Smooth muscle cell (in vitro differentiated cells): ENCODE measurements around the gene RIC8A. TPM values are rescaled to one million over a fixed set of nuclear protein-coding genes. Genes with fewer than 3 reads are reported as not detected.

ENCODE experiments used
- DNase-seq: peaks from one replicate; lab custom pipeline; 2025; ENCODE audit not compliant: unreplicated experiment; lab: John Stamatoyannopoulos, UW
- H2AFZ ChIP-seq: fragments of 200-600 bp; sonication (generic); 2 replicates; pipeline ENCODE4 v1.6.0; 2016; ENCODE audit warnings: antibody characterized with exemption, low read depth, mild to moderate bottlenecking
- H3F3A ChIP-seq: fragments of 200-600 bp; sonication (generic); 2 replicates; pipeline ENCODE4 v1.6.0; 2017; ENCODE audit warnings: antibody characterized with exemption, low read depth
- H3K27ac ChIP-seq: fragments of 200-600 bp; sonication (generic); 2 replicates; pipeline ENCODE4 v1.5.1; 2016; ENCODE audit warnings: low read depth, mild to moderate bottlenecking
- H3K27me3 ChIP-seq: fragments of 200-600 bp; sonication (generic); 2 replicates; pipeline ENCODE4 v1.6.1; 2016; ENCODE audit warnings: low read depth, mild to moderate bottlenecking
- H3K36me3 ChIP-seq: fragments of 200-600 bp; sonication (generic); 2 replicates; pipeline ENCODE4 v1.5.1; 2016; ENCODE audit warnings: low read depth
- H3K4me1 ChIP-seq: fragments of 200-600 bp; sonication (generic); 2 replicates; pipeline ENCODE4 v1.5.1; 2016; ENCODE audit warnings: low read depth
- H3K4me2 ChIP-seq: fragments of 200-600 bp; sonication (generic); 2 replicates; pipeline ENCODE4 v1.6.0; 2016; ENCODE audit warnings: mild to moderate bottlenecking
- H3K4me3 ChIP-seq: fragments of 200-600 bp; sonication (generic); 2 replicates; pipeline ENCODE4 v1.5.1; 2016; ENCODE audit warnings: mild to moderate bottlenecking
- H3K79me2 ChIP-seq: fragments of 200-600 bp; sonication (generic); 2 replicates; pipeline ENCODE4 v1.6.0; 2016; ENCODE audit warnings: low read depth, mild to moderate bottlenecking
- H3K9ac ChIP-seq: fragments of 200-600 bp; sonication (generic); 2 replicates; pipeline ENCODE4 v1.6.0; 2016; ENCODE audit warnings: low read depth
- H3K9me3 ChIP-seq: fragments of 200-600 bp; sonication (generic); replicated peaks from 2 replicates; pipeline ENCODE4 v1.5.1; 2016; ENCODE audit warnings: low read depth
- H4K20me1 ChIP-seq: fragments of 200-600 bp; sonication (generic); 2 replicates; pipeline ENCODE4 v1.6.0; 2016; ENCODE audit warnings: low read depth
- WGBS: methylation state at CpG from one replicate; pipeline ENCODE4 v1.1.7; 2016; ENCODE audit warnings: low lambda C conversion rate; 5-methylcytosine and 5-hydroxymethylcytosine counted together
- polyA plus RNA-seq: library from polyadenylated mRNA; unstranded; fragments of >200 nt; fragmentation: Nextera tagmentation; extraction: Ambion mirVana; gene quantifications from 2 replicates; pipeline ENCODE4 v1.2.1, GENCODE V29; 2016
- total RNA-seq: library from RNA; depleted of rRNA; stranded (reverse); fragments of >200 nt; gene quantifications from 2 replicates; pipeline ENCODE4 v1.2.3, GENCODE V29; 2014
- TF ChIP-seq, protein P1 (sequence below): fragments of 200-600 bp; sonication (generic); IDR thresholded peaks from 2 replicates; pipeline ENCODE4 v1.5.1; 2017; ENCODE audit warnings: borderline replicate concordance, mild to moderate bottlenecking, antibody characterized with exemption; ENCODE audit not compliant: insufficient read depth, poor library complexity, severe bottlenecking

RIC8A gene
- total and polyA plus RNA-seq, 2 experiments from 2014 or later = 71.2 to 120 TPM

DNA sequence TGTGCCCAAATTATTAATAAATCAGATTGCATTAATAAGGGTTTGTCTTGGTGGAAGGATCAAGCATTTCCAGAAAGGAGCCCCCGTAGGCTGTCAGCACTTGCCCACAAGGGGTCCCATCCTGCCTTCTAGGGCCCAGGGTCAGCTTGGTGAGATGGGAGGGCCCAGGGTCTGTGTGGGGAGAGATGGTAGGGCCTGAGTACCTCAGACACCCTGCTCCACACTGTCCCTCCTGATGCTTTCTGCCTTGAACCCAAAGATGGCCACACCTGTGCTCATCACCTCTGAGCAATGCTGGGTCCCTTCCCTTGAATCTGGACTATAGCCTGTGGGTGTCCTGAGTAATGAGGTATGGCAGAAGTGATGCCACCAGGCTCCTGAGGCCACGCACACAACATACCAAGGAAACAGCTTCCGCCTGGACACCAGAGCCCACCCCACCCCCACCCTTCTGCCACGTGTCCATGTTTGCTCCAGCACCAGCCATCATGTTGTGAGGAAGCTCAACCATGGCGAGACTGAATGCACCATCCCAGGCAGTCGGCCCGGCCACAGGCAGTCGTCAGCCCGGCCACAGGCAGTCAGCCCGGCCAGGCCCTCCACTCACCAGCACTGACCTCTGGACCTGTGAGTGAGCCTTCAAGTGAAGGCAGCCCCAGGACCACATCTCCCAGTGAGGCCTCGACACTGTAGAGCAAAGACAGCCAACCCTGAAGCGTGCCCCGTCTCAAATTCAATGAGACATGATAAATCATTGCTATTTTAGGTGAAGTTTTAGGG, 7.1 kb upstream of the RIC8A start:
- H3K27me3 ChIP-seq = no peaks in the 10 kb centered on the region
- no peak overlapping the region for H2AFZ ChIP-seq
- H3K4me3 ChIP-seq = no peak overlapping the region
- no peaks in the 10 kb centered on the region for H3K36me3 ChIP-seq
- H3F3A ChIP-seq = no peaks in the 10 kb centered on the region
- TF ChIP-seq, protein P1, sequence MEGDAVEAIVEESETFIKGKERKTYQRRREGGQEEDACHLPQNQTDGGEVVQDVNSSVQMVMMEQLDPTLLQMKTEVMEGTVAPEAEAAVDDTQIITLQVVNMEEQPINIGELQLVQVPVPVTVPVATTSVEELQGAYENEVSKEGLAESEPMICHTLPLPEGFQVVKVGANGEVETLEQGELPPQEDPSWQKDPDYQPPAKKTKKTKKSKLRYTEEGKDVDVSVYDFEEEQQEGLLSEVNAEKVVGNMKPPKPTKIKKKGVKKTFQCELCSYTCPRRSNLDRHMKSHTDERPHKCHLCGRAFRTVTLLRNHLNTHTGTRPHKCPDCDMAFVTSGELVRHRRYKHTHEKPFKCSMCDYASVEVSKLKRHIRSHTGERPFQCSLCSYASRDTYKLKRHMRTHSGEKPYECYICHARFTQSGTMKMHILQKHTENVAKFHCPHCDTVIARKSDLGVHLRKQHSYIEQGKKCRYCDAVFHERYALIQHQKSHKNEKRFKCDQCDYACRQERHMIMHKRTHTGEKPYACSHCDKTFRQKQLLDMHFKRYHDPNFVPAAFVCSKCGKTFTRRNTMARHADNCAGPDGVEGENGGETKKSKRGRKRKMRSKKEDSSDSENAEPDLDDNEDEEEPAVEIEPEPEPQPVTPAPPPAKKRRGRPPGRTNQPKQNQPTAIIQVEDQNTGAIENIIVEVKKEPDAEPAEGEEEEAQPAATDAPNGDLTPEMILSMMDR = no peak
- H3K9ac ChIP-seq = no peak overlapping the region
- no peaks in the 10 kb centered on the region for H3K4me1 ChIP-seq
- no peak for DNase-seq
- no peaks in the 10 kb centered on the region for H3K9me3 ChIP-seq
- H3K27ac ChIP-seq = no peak overlapping the region
- peaks cover 57% of the 10 kb centered on the region for H4K20me1 ChIP-seq
- no peak overlapping the region for H3K4me2 ChIP-seq
- 95% methylated on average over 11 of the region's 13 CpGs for WGBS
- H3K79me2 ChIP-seq = peaks cover 27% of the 10 kb centered on the region

DNA sequence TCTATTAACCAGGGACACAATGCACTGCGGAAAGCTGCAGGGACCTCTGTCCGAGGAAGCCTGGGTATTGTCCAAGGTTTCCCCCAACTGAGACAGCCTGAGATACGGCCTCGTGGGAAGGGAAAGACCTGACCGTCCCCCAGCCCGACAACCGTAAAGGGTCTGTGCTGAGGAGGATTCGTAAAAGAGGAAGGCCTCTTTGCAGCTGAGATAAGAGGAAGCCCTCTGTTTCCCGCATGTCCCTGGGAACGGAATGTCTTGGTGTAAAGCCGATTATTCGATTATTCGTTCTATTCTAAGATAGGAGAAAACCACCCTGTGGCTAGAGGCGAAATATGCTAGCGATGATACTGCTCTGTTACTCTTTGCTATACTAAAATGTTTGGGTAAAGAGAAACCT, 5.5 kb upstream of the RIC8A start:
- Histone ChIP-seq H3K9ac (no peak overlapping the region), H3K4me3 (no peak overlapping the region), H3K4me1 (peaks cover 6% of the 10 kb centered on the region), H4K20me1 (peaks cover 73% of the 10 kb centered on the region), H3F3A (no peaks in the 10 kb centered on the region), H2AFZ (no peak overlapping the region), H3K27me3 (no peaks in the 10 kb centered on the region), H3K9me3 (no peaks in the 10 kb centered on the region), H3K36me3 (no peaks in the 10 kb centered on the region), H3K4me2 (no peak overlapping the region), H3K79me2 (peaks cover 42% of the 10 kb centered on the region), H3K27ac (no peak overlapping the region)
- DNase-seq = no peak
- WGBS = 83% methylated on average over 15 of the region's 15 CpGs
- TF ChIP-seq, protein P1 = no peak

DNA sequence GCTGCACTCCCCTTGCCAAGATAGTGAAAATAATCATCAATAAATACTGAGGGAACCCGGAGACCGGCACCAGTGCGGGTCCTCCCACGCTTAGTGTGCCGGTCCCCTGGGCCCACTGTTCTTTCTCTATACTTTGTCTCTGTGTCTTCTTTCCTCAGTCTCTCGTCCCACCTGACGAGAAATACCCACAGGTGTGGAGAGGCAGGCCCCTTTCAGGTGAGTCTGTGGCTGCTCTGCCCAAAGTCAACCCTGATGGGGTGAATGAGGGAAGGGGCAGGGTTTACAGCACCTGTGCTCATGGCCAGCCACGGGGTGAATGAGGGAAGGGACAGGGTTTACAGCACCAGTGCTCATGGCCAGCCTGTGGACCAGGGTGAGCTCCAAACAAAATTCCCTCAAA, 5.0 kb upstream of the RIC8A start:
- no peak overlapping the region for H3K4me2 ChIP-seq
- no peaks in the 10 kb centered on the region for H3K27me3 ChIP-seq
- TF ChIP-seq, protein P1 = no peak
- no peaks in the 10 kb centered on the region for H3F3A ChIP-seq
- H3K36me3 ChIP-seq = no peaks in the 10 kb centered on the region
- H3K4me1 ChIP-seq = peaks cover 6% of the 10 kb centered on the region
- WGBS = 86% methylated on average over 8 of the region's 8 CpGs
- H3K79me2 ChIP-seq = peaks cover 44% of the 10 kb centered on the region
- H3K9ac ChIP-seq = no peak overlapping the region
- no peaks in the 10 kb centered on the region for H3K9me3 ChIP-seq
- peak overlapping the region; percentile 31 for H3K27ac ChIP-seq
- no peak overlapping the region for H2AFZ ChIP-seq
- H3K4me3 ChIP-seq = no peak overlapping the region
- peaks cover 73% of the 10 kb centered on the region for H4K20me1 ChIP-seq
- DNase-seq = no peak
